K562 (cell line): ENCODE data around the gene EML3. TPM values are rescaled to one million over a fixed set of nuclear protein-coding genes. Genes with fewer than 3 reads are reported as not detected.

Source experiments
- ATAC-seq: fragments of 200-7000 bp; cut with Tn5 transposase; 3 replicates; pipeline ENCODE4 v1.9.1; 2020; ENCODE audit warnings: moderate library complexity
- BruUV-seq: library from RNA; stranded (reverse); fragments of 400-500 nt; replicated peaks from 2 replicates; lab custom pipeline; 2021; lab: Mats Ljungman, UMichigan
- CTCF ChIA-PET: fragments of 300-600 bp; formaldehyde crosslinking; extraction: SDS; loops from one replicate; lab custom pipeline; 2021; ENCODE audit warnings: low intra/inter-chr PET ratio; lab: Yijun Ruan, JAX
- POLR2A ChIA-PET: fragments of 300-600, 350-650 bp; sonication (Branson Sonifier 250); formaldehyde crosslinking; extraction: SDS; loops from one replicate; lab custom pipeline; 2021; ENCODE audit warnings: antibody characterized with exemption, inconsistent platforms; lab: Yijun Ruan, JAX
- DNase-seq, 4 experiments: peaks; one replicate each; pipeline versions ENCODE4 v3.0.0 to v3.0.0-alpha.2; 2011 to 2018; ENCODE audit warnings: low spot score in 3 of 4, mixed read lengths in 3 of 4; ENCODE audit errors: extremely low read depth in 1 of 4
- FAIRE-seq: peaks from 2 replicates; lab custom pipeline; 2011; peaks lifted over from hg19 to GRCh38; lab: Jason Lieb, UNC
- H2AFZ ChIP-seq: 2 replicates; pipeline ENCODE4 v1.6.0; 2011; ENCODE audit warnings: low read depth, low read length, control low read depth, inconsistent platforms
- H3K27ac ChIP-seq: fragments of 200-600 bp; 3 replicates; pipeline ENCODE4 v1.8.0; 2011; ENCODE audit warnings: low read depth, mild to moderate bottlenecking, control low read depth, inconsistent platforms, low read length, moderate library complexity, mixed read lengths; ENCODE audit errors: extremely low read depth
- H3K27me3 ChIP-seq, 2 experiments: fragments of 300-600 bp in 1 of 2; 2 replicates in 1 of 2; 3 replicates in 1 of 2; pipeline versions ENCODE4 v1.6.0 to v1.8.0; 2011; ENCODE audit warnings: inconsistent platforms in 2 of 2, low read length in 2 of 2, mild to moderate bottlenecking in 1 of 2, mixed read lengths in 1 of 2, moderate library complexity in 1 of 2; ENCODE audit not compliant: control insufficient read depth in 2 of 2, insufficient read depth in 2 of 2
- H3K36me3 ChIP-seq: fragments of 300-600 bp; 3 replicates; pipeline ENCODE4 v1.8.0; 2011; ENCODE audit warnings: mild to moderate bottlenecking, low read length, inconsistent platforms; ENCODE audit not compliant: control insufficient read depth, insufficient read depth
- H3K4me1 ChIP-seq, 2 experiments: fragments of 200-600 bp in 1 of 2; replicated peaks in 1 of 2; 2 replicates in 1 of 2; 3 replicates in 1 of 2; pipeline versions ENCODE4 v1.5.1 to v1.8.0; 2011; ENCODE audit warnings: inconsistent platforms in 2 of 2, low read length in 2 of 2, mild to moderate bottlenecking in 1 of 2, mixed read lengths in 1 of 2, moderate library complexity in 1 of 2; ENCODE audit not compliant: control insufficient read depth in 2 of 2, insufficient read depth in 2 of 2
- H3K4me2 ChIP-seq: 2 replicates; pipeline ENCODE4 v1.6.1; 2011; ENCODE audit warnings: low read length, control low read depth, inconsistent platforms, mixed read lengths; ENCODE audit not compliant: insufficient read depth
- H3K4me3 ChIP-seq: fragments of 200-600 bp; sonication (generic), shearing (Covaris generic); 2 replicates; pipeline ENCODE4 v1.5.1; 2016; ENCODE audit warnings: control low read depth, inconsistent platforms
- H3K79me2 ChIP-seq: fragments of 200-600 bp; 3 replicates; pipeline ENCODE4 v1.8.0; 2011; ENCODE audit warnings: low read length, inconsistent platforms; ENCODE audit not compliant: control insufficient read depth, insufficient read depth
- H3K9ac ChIP-seq, 2 experiments: 2 replicates each; pipeline versions ENCODE4 v1.6.0 to v1.6.1; 2011; ENCODE audit warnings: low read depth in 2 of 2, low read length in 2 of 2, control low read depth in 1 of 2, inconsistent platforms in 1 of 2, mild to moderate bottlenecking in 1 of 2, mixed read lengths in 1 of 2; ENCODE audit not compliant: insufficient read depth in 1 of 2
- H3K9me1 ChIP-seq: one replicate; pipeline ENCODE4 v1.6.0; 2011; ENCODE audit warnings: inconsistent platforms, mild to moderate bottlenecking, low read length, moderate library complexity; ENCODE audit not compliant: control insufficient read depth, insufficient read depth
- H3K9me3 ChIP-seq: replicated peaks from 2 replicates; pipeline ENCODE4 v1.5.1; 2011; ENCODE audit warnings: low read depth, low read length, inconsistent platforms; ENCODE audit not compliant: control insufficient read depth, insufficient read depth
- H4K20me1 ChIP-seq: replicated peaks from 2 replicates; pipeline ENCODE4 v1.6.1; 2011; ENCODE audit warnings: low read length, inconsistent platforms, mixed read lengths; ENCODE audit not compliant: control insufficient read depth, insufficient read depth
- ATF7 ChIP-seq: fragments of 450-650 bp; IDR thresholded peaks from 2 replicates; pipeline ENCODE4 v1.7.1; 2014; ENCODE audit warnings: mild to moderate bottlenecking, moderate library complexity
- RB1 ChIP-seq: fragments of 450-650 bp; IDR thresholded peaks from 2 replicates; pipeline ENCODE4 v1.6.1; 2017; ENCODE audit warnings: low read depth, mild to moderate bottlenecking
- RBFOX2 ChIP-seq: fragments of 200-400 bp; formaldehyde crosslinking; IDR thresholded peaks from 2 replicates; pipeline ENCODE4 v1.6.1; 2017; ENCODE audit warnings: low read depth, mild to moderate bottlenecking, low read length, moderate library complexity
- ZNF12 ChIP-seq: sonication (generic); formaldehyde crosslinking; IDR thresholded peaks from 2 replicates; pipeline ENCODE4 v1.4.0; 2020; ENCODE audit warnings: mild to moderate bottlenecking, missing genetic modification reagents
- ZNF143 ChIP-seq: sonication (generic); formaldehyde crosslinking; IDR thresholded peaks from 2 replicates; pipeline ENCODE4 v1.9.0; 2022; ENCODE audit warnings: mild to moderate bottlenecking, missing genetic modification reagents
- WGBS: fragments of 100-300 bp; shearing (Covaris generic); methylation state at CpG from one replicate; pipeline ENCODE4 v1.1.6; 2016; ENCODE audit warnings: low coverage, mixed read lengths; ENCODE audit not compliant: insufficient coverage; ENCODE audit errors: missing lambda C conversion rate; 5-methylcytosine and 5-hydroxymethylcytosine counted together
- in situ Hi-C: fragments of 300-500 bp; cut with MboI; formaldehyde crosslinking; loops from 4 replicates; pipeline ENCODE4 v1.15.0; 2018; ENCODE audit warnings: inconsistent platforms, mixed read lengths
- intact Hi-C: fragments of 100-400 bp; cut with micrococcal nuclease; formaldehyde crosslinking; loops from 2 replicates; pipeline ENCODE4 v1.14.2; 2022
- polyA plus RNA-seq, 8 experiments: library from polyadenylated mRNA; depleted of rRNA in 4 of 8; stranded (reverse) in 5 of 8; unstranded in 3 of 8; fragments of >200 nt; fragmentation: Nextera tagmentation in 2 of 8; fragmentation: Illumina TruSeq in 1 of 8; extraction: Ambion mirVana in 2 of 8; extraction: Trizol in 1 of 8; gene quantifications; 2 replicates each; pipeline versions ENCODE4 v1.2.1 to v1.2.3, GENCODE V29; 2011 to 2014; ENCODE audit warnings: inconsistent platforms in 1 of 8, missing spikeins in 1 of 8
- total RNA-seq, 7 experiments: library from RNA; depleted of rRNA in 6 of 7; stranded (reverse); fragments of >200 nt in 6 of 7; fragmentation: Illumina TruSeq in 2 of 7; extraction: Trizol in 2 of 7; gene quantifications; 2 replicates each; pipeline versions ENCODE4 v1.2.1 to v1.2.3, GENCODE V29; 2011 to 2021; ENCODE audit warnings: low replicate concordance in 1 of 7

EML3 gene
- total and polyA plus RNA-seq, 9 of the 15 experiments (the other 6 are each of a cell fraction or from before 2014, with no cell fraction given): 0.32 to 90.5 (median 26.4) TPM

DNA sequence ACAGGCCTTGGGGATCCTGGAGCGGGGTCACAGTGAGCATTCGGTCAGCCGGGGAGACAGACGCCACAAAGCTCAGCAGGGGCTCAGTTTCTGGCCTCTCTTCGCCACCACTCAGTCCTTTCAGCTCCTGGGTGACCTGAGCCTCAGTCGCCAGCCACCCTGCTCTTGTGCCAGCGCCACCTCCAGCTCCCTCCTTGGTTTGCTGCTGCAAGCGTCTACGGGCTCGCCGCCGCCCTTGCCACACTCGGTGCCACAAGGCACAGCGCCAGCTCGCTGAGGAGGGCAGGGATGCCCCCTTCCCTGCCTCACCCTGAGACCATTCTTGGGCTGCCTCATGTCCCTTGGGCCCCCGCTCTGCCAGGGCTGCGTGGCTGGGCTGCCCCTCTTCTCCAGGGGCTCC lies 37.4 kb downstream of the EML3 start:
- DNase-seq (no peak), FAIRE-seq (no peak), ATAC-seq (no peak)
- H3K27ac ChIP-seq: peak overlapping the region; percentile 84; the same call in 2 of the 3 replicates
- TF ChIP-seq ATF7 (no peak), ZNF143 (peak; percentile 29; the same call in 1 of the 2 replicates), RBFOX2 (peak; percentile 50; the same call in 1 of the 2 replicates), RB1 (no peak), ZNF12 (CRISPR knock-in tag) (no peak)
- H3K9ac ChIP-seq: peak overlapping the region; percentile 93 to 98
- BruUV-seq: no TSS peak
- H2AFZ ChIP-seq: no peak overlapping the region
- peaks cover 3% of the 10 kb centered on the region for H4K20me1 ChIP-seq
- H3K9me1 ChIP-seq: no peaks in the 10 kb centered on the region
- peak overlapping the region; percentile 77 for H3K4me2 ChIP-seq
- no peaks in the 10 kb centered on the region for H3K27me3 ChIP-seq
- peak overlapping the region; percentile 96 for H3K4me3 ChIP-seq
- CTCF ChIA-PET: no interaction called here
- H3K36me3 ChIP-seq: peaks cover 80% of the 10 kb centered on the region
- H3K4me1 ChIP-seq: peaks cover 22 to 37% of the 10 kb centered on the region in 2 experiments; a peak in 4 of 5 replicates
- H3K9me3 ChIP-seq: no peaks in the 10 kb centered on the region
- in situ Hi-C loops (no loop called here), intact Hi-C loops (no loop called here)
- peaks cover 52% of the 10 kb centered on the region for H3K79me2 ChIP-seq
- POLR2A ChIA-PET: interaction anchor here (0.6 to 3.8 kb wide), 17 partner anchors 9 to 216 kb away, joined by 3 to 34 read pairs (median 4); partner anchors contain the start of genes C11orf98, CSKMT and TUT1
- 86% methylated on average over 17 of the region's 17 CpGs for WGBS
